Endothelial cell of umbilical vein (primary cell): ENCODE results near the gene FBXL14. TPM values are rescaled to one million over a fixed set of nuclear protein-coding genes. Genes with fewer than 3 reads are reported as not detected.

ENCODE experiments used
- BruUV-seq: library from RNA; stranded (reverse); fragments of 400-500 nt; replicated peaks from 2 replicates; lab custom pipeline; 2021; lab: Mats Ljungman, UMichigan
- CTCF ChIA-PET: fragments of 300-600, 350-600 bp; sonication (Branson Sonifier 250); formaldehyde crosslinking; loops from one replicate; lab custom pipeline; 2021; ENCODE audit warnings: antibody characterized with exemption, inconsistent platforms; lab: Charles Lee
- POLR2A ChIA-PET: fragments of 300-600, 350-600 bp; sonication (Branson Sonifier 250); formaldehyde crosslinking; loops from one replicate; lab custom pipeline; 2021; ENCODE audit warnings: antibody characterized with exemption, inconsistent platforms; lab: Charles Lee
- DNase-seq: peaks from one replicate; pipeline ENCODE4 v3.0.0-alpha.2; 2011; ENCODE audit warnings: low read depth, low spot score
- FAIRE-seq: peaks from 2 replicates; lab custom pipeline; 2011; peaks lifted over from hg19 to GRCh38; lab: Jason Lieb, UNC
- H2AFZ ChIP-seq: 2 replicates; pipeline ENCODE4 v1.6.0; 2012; ENCODE audit warnings: low read depth, low read length, control low read depth, inconsistent platforms
- H3K27ac ChIP-seq: 2 replicates; pipeline ENCODE4 v1.5.1; 2011; ENCODE audit warnings: low read depth, mild to moderate bottlenecking, control low read depth, low read length, moderate library complexity; ENCODE audit not compliant: insufficient read depth
- H3K27me3 ChIP-seq, 2 experiments: 2 replicates each; pipeline versions ENCODE4 v1.6.0 to v1.6.1; 2011; ENCODE audit warnings: low read length in 2 of 2, mixed read lengths in 1 of 2; ENCODE audit not compliant: control insufficient read depth in 2 of 2, insufficient read depth in 2 of 2
- H3K36me3 ChIP-seq, 2 experiments: 2 replicates in 1 of 2; 3 replicates in 1 of 2; pipeline ENCODE4 v1.5.1; 2011; ENCODE audit warnings: low read length in 2 of 2, mild to moderate bottlenecking in 1 of 2, moderate library complexity in 1 of 2; ENCODE audit not compliant: control insufficient read depth in 2 of 2, insufficient read depth in 2 of 2; ENCODE audit errors: extremely low read depth in 1 of 2
- H3K4me1 ChIP-seq: 3 replicates; pipeline ENCODE4 v1.5.1; 2011; ENCODE audit warnings: mild to moderate bottlenecking, low read length; ENCODE audit not compliant: control insufficient read depth, insufficient read depth; ENCODE audit errors: extremely low read depth
- H3K4me2 ChIP-seq: 2 replicates; pipeline ENCODE4 v1.6.1; 2011; ENCODE audit warnings: low read length, control low read depth, mixed read lengths; ENCODE audit not compliant: insufficient read depth
- H3K4me3 ChIP-seq, 3 experiments: fragments of 200-600 bp in 1 of 3; sonication (generic), shearing (Covaris generic) in 1 of 3; replicated peaks in 1 of 3; 2 replicates each; pipeline ENCODE4 v1.5.1; 2011 to 2016; ENCODE audit warnings: control low read depth in 3 of 3, low read length in 3 of 3, mild to moderate bottlenecking in 2 of 3, inconsistent platforms in 1 of 3, low read depth in 1 of 3, moderate library complexity in 1 of 3; ENCODE audit not compliant: insufficient read depth in 1 of 3
- H3K79me2 ChIP-seq: 2 replicates; pipeline ENCODE4 v1.6.0; 2012; ENCODE audit warnings: low read length, inconsistent platforms; ENCODE audit not compliant: control insufficient read depth, insufficient read depth
- H3K9ac ChIP-seq: replicated peaks from 2 replicates; pipeline ENCODE3; 2011; ENCODE audit warnings: low read length, control low read depth; ENCODE audit not compliant: insufficient read depth; ENCODE audit errors: extremely low read depth
- H3K9me1 ChIP-seq: replicated peaks from 3 replicates; pipeline ENCODE4 v1.6.0; 2011; ENCODE audit warnings: mild to moderate bottlenecking, low read length; ENCODE audit not compliant: control insufficient read depth, insufficient read depth; ENCODE audit errors: extremely low read depth
- H3K9me3 ChIP-seq: replicated peaks from 2 replicates; pipeline ENCODE4 v1.5.1; 2012; ENCODE audit warnings: low read length, inconsistent platforms; ENCODE audit not compliant: control insufficient read depth, insufficient read depth
- H4K20me1 ChIP-seq: replicated peaks from 2 replicates; pipeline ENCODE3; 2011; ENCODE audit warnings: mild to moderate bottlenecking, low read length; ENCODE audit not compliant: control insufficient read depth, insufficient read depth; ENCODE audit errors: extremely low read depth
- CTCF ChIP-seq, 2 donors: IDR thresholded peaks; 1 replicate in 1 of 2; 2 replicates in 1 of 2; pipeline ENCODE4 v1.5.1; 2011; ENCODE audit warnings: low read length in 2 of 2, mild to moderate bottlenecking in 2 of 2, moderate library complexity in 2 of 2, control low read depth in 1 of 2, inconsistent platforms in 1 of 2, low read depth in 1 of 2; ENCODE audit not compliant: insufficient read depth in 1 of 2; ENCODE audit errors: extremely low read depth in 1 of 2
- EZH2 ChIP-seq: IDR thresholded peaks from 2 replicates; pipeline ENCODE4 v1.6.1; 2012; ENCODE audit warnings: borderline replicate concordance, low read depth, mild to moderate bottlenecking, moderate library complexity, low read length, inconsistent platforms; ENCODE audit not compliant: severe bottlenecking
- FOS ChIP-seq: IDR thresholded peaks from 2 replicates; pipeline ENCODE4 v1.6.1; 2011; ENCODE audit warnings: mild to moderate bottlenecking, low read length, moderate library complexity, borderline replicate concordance; ENCODE audit not compliant: insufficient read depth
- GATA2 ChIP-seq: IDR thresholded peaks from 2 replicates; pipeline ENCODE4 v1.7.0; 2011; ENCODE audit warnings: low read depth, mild to moderate bottlenecking, moderate library complexity, mixed read lengths, low read length; ENCODE audit not compliant: insufficient read length, insufficient read depth
- JUN ChIP-seq: IDR thresholded peaks from 2 replicates; pipeline ENCODE4 v1.6.1; 2011; ENCODE audit warnings: borderline replicate concordance, low read depth; ENCODE audit not compliant: insufficient read length, insufficient read depth
- MYC ChIP-seq: IDR thresholded peaks from one replicate; pipeline ENCODE4 v1.6.1; 2011; ENCODE audit warnings: mild to moderate bottlenecking, low read depth, low read length
- POLR2A ChIP-seq: IDR thresholded peaks from 2 replicates; pipeline ENCODE4 v1.6.1; 2012; ENCODE audit warnings: low read depth, mild to moderate bottlenecking, control low read depth, low read length
- POLR2AphosphoS5 ChIP-seq: IDR thresholded peaks from 2 replicates; pipeline ENCODE4 v1.6.1; 2012; ENCODE audit warnings: low read depth, mild to moderate bottlenecking, control low read depth, low read length, moderate library complexity; ENCODE audit not compliant: insufficient read depth
- dilution Hi-C: fragments of 300-500 bp; cut with MboI; formaldehyde crosslinking; loops from one replicate; pipeline ENCODE4 v1.15.0; 2019; ENCODE audit warnings: low sequenced_read_pairs; ENCODE audit not compliant: extremely low pct_ligation_motif_present
- intact Hi-C: fragments of 100-400 bp; cut with micrococcal nuclease; formaldehyde crosslinking; loops from one replicate; pipeline ENCODE4 v1.10.0; 2022
- polyA plus RNA-seq, 4 experiments: library from polyadenylated mRNA; depleted of rRNA in 3 of 4; stranded (reverse) in 3 of 4; unstranded in 1 of 4; fragments of >200 nt; gene quantifications; 2 replicates each; pipeline versions ENCODE4 v1.2.1 to v1.2.3, GENCODE V29; 2011 to 2012; ENCODE audit warnings: missing spikeins in 1 of 4
- total RNA-seq: library from RNA; stranded (reverse); gene quantifications from 2 replicates; pipeline ENCODE4 v1.2.3, GENCODE V29; 2021
- TF ChIP-seq, protein P1 (sequence below): IDR thresholded peaks from 2 replicates; pipeline ENCODE4 v1.6.1; 2011; ENCODE audit not compliant: insufficient read depth, insufficient read length

Gene FBXL14
- total and polyA plus RNA-seq, 2 donors (not counting 3 experiments of a cell fraction or from before 2014, with no cell fraction given) = 11.3 to 15.7 TPM

GRCh38 chr12:1527789-1528188 is 66.6 kb downstream of the FBXL14 start:
- Histone ChIP-seq H3K4me1 (no peaks in the 10 kb centered on the region), H3K9me1 (no peaks in the 10 kb centered on the region), H3K9ac (no peak overlapping the region), H3K27me3 (peaks cover 49 to 54% of the 10 kb centered on the region in 2 experiments), H4K20me1 (no peaks in the 10 kb centered on the region), H3K79me2 (no peaks in the 10 kb centered on the region), H3K4me2 (no peak overlapping the region), H3K36me3 (no peaks in the 10 kb centered on the region), H2AFZ (no peak overlapping the region), H3K27ac (no peak overlapping the region), H3K9me3 (no peaks in the 10 kb centered on the region), H3K4me3 (no peak overlapping the region)
- BruUV-seq = no TSS peak
- intact Hi-C loops (no loop called here), dilution Hi-C loops (no loop called here)
- DNase-seq = no peak
- no peak for FAIRE-seq
- CTCF ChIA-PET = interaction anchor here (1.1 to 3.3 kb wide), 2 partner anchors 409 to 515 kb away, joined by 6 to 22 read pairs; no protein-coding TSS in a partner anchor
- TF ChIP-seq EZH2 (no peak), JUN (no peak), FOS (no peak), POLR2A (no peak), POLR2AphosphoS5 (no peak), GATA2 (no peak), CTCF (IDR thresholded peaks at IDR 0.05; ENCODE audit: extremely low read depth in 1 of 2, insufficient read depth in 1 of 2, low read depth in 1 of 2, low read length in 2 of 2) (no peak), MYC (no peak)
- TF ChIP-seq, protein P1, sequence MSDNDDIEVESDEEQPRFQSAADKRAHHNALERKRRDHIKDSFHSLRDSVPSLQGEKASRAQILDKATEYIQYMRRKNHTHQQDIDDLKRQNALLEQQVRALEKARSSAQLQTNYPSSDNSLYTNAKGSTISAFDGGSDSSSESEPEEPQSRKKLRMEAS = no peak
- POLR2A ChIA-PET = no interaction called here
